ENCODE measurements around the gene ORM1. TPM values are rescaled to one million over a fixed set of nuclear protein-coding genes. Genes with fewer than 3 reads are reported as not detected.

ORM1 gene
- total and polyA plus RNA-seq, 2 donors (not counting 3 experiments of a cell fraction or from before 2014, with no cell fraction given) = not detected

GRCh38 chr9:114374936-114375335, 52.0 kb downstream of the ORM1 start:
- no peak for TF ChIP-seq POLR2A (IDR thresholded peaks at IDR 0.05; ENCODE audit: low read depth, low read length)
- no peak for TF ChIP-seq EZH2 (IDR thresholded peaks at IDR 0.05; ENCODE audit: borderline replicate concordance, low read depth, low read length, severe bottlenecking)
- Histone ChIP-seq H3K4me1 (ENCODE audit: control insufficient read depth, extremely low read depth, insufficient read depth, low read length) (peaks cover 18% of the 10 kb centered on the region), H3K9me3 (replicated peaks; ENCODE audit: control insufficient read depth, insufficient read depth, low read length) (no peaks in the 10 kb centered on the region), H3K9me1 (replicated peaks; ENCODE audit: control insufficient read depth, extremely low read depth, insufficient read depth, low read length) (no peaks in the 10 kb centered on the region), H3K9ac (replicated peaks; ENCODE audit: extremely low read depth, insufficient read depth, low read length) (no peak overlapping the region), H4K20me1 (replicated peaks; ENCODE audit: control insufficient read depth, extremely low read depth, insufficient read depth, low read length) (no peaks in the 10 kb centered on the region), H2AFZ (ENCODE audit: low read depth, low read length) (no peak overlapping the region), H3K27me3 (ENCODE audit: control insufficient read depth in 2 of 2, insufficient read depth in 2 of 2, low read length in 2 of 2) (no peaks in the 10 kb centered on the region), H3K36me3 (ENCODE audit: control insufficient read depth in 2 of 2, extremely low read depth in 1 of 2, insufficient read depth in 2 of 2, low read length in 2 of 2) (peaks cover 0 to 17% of the 10 kb centered on the region in 2 experiments), H3K27ac (ENCODE audit: insufficient read depth, low read depth, low read length) (no peak overlapping the region), H3K4me2 (ENCODE audit: insufficient read depth, low read length) (no peak overlapping the region), H3K4me3 (replicated peaks in 1 of 3; ENCODE audit: insufficient read depth in 1 of 3, low read depth in 1 of 3, low read length in 3 of 3) (no peak overlapping the region), H3K79me2 (ENCODE audit: control insufficient read depth, insufficient read depth, low read length) (no peaks in the 10 kb centered on the region)
- BruUV-seq (replicated peaks) = no TSS peak
- ChIA-PET CTCF (no interaction called here), POLR2A (no interaction called here)
- intact Hi-C loops (cut with micrococcal nuclease) (no loop called here), dilution Hi-C loops (cut with MboI; ENCODE audit: extremely low pct_ligation_motif_present, low sequenced_read_pairs) (no loop called here)
- DNase-seq (ENCODE audit: low read depth, low spot score) (no peak), FAIRE-seq (no peak)

GRCh38 chr9:114375386-114376175, 52.7 kb downstream of the ORM1 start:
- H3K36me3 ChIP-seq (ENCODE audit: control insufficient read depth in 2 of 2, extremely low read depth in 1 of 2, insufficient read depth in 2 of 2, low read length in 2 of 2) = peaks cover 0 to 17% of the 10 kb centered on the region in 2 experiments
- no peak overlapping the region for H3K9ac ChIP-seq (replicated peaks; ENCODE audit: extremely low read depth, insufficient read depth, low read length)
- no peak overlapping the region for H3K4me2 ChIP-seq (ENCODE audit: insufficient read depth, low read length)
- FAIRE-seq (no peak), DNase-seq (ENCODE audit: low read depth, low spot score) (no peak)
- peaks cover 18% of the 10 kb centered on the region for H3K4me1 ChIP-seq (ENCODE audit: control insufficient read depth, extremely low read depth, insufficient read depth, low read length)
- no peaks in the 10 kb centered on the region for H3K79me2 ChIP-seq (ENCODE audit: control insufficient read depth, insufficient read depth, low read length)
- dilution Hi-C loops (cut with MboI; ENCODE audit: extremely low pct_ligation_motif_present, low sequenced_read_pairs) (no loop called here), intact Hi-C loops (cut with micrococcal nuclease) (no loop called here)
- H4K20me1 ChIP-seq (replicated peaks; ENCODE audit: control insufficient read depth, extremely low read depth, insufficient read depth, low read length) = no peaks in the 10 kb centered on the region
- H3K27ac ChIP-seq (ENCODE audit: insufficient read depth, low read depth, low read length) = no peak overlapping the region
- no peaks in the 10 kb centered on the region for H3K9me1 ChIP-seq (replicated peaks; ENCODE audit: control insufficient read depth, extremely low read depth, insufficient read depth, low read length)
- TF ChIP-seq MYC (IDR thresholded peaks at IDR 0.05; ENCODE audit: low read depth, low read length) = no peak
- TF ChIP-seq CTCF (IDR thresholded peaks at IDR 0.05; ENCODE audit: extremely low read depth in 1 of 2, insufficient read depth in 1 of 2, low read depth in 1 of 2, low read length in 2 of 2) = no peak
- no peak for TF ChIP-seq FOS (IDR thresholded peaks at IDR 0.05; ENCODE audit: borderline replicate concordance, insufficient read depth, low read length)
- TF ChIP-seq EZH2 (IDR thresholded peaks at IDR 0.05; ENCODE audit: borderline replicate concordance, low read depth, low read length, severe bottlenecking) = no peak
- no peak for TF ChIP-seq GATA2 (IDR thresholded peaks at IDR 0.05; ENCODE audit: insufficient read depth, insufficient read length, low read depth, low read length)
- no peak for TF ChIP-seq POLR2AphosphoS5 (IDR thresholded peaks at IDR 0.05; ENCODE audit: insufficient read depth, low read depth, low read length)
- no peak for TF ChIP-seq POLR2A (IDR thresholded peaks at IDR 0.05; ENCODE audit: low read depth, low read length)
- TF ChIP-seq JUN (IDR thresholded peaks at IDR 0.05; ENCODE audit: borderline replicate concordance, insufficient read depth, insufficient read length, low read depth) = no peak
- TF ChIP-seq MAX (IDR thresholded peaks at IDR 0.05; ENCODE audit: insufficient read depth, insufficient read length) = no peak
- ChIA-PET POLR2A (no interaction called here), CTCF (interaction anchor here (1.1 kb wide), 1 partner anchor 18 kb away, joined by 3 read pairs; no protein-coding TSS in a partner anchor)
- no peak overlapping the region for H2AFZ ChIP-seq (ENCODE audit: low read depth, low read length)
- BruUV-seq (replicated peaks) = no TSS peak
- no peaks in the 10 kb centered on the region for H3K27me3 ChIP-seq (ENCODE audit: control insufficient read depth in 2 of 2, insufficient read depth in 2 of 2, low read length in 2 of 2)
- no peak overlapping the region for H3K4me3 ChIP-seq (replicated peaks in 1 of 3; ENCODE audit: insufficient read depth in 1 of 3, low read depth in 1 of 3, low read length in 3 of 3)
- no peaks in the 10 kb centered on the region for H3K9me3 ChIP-seq (replicated peaks; ENCODE audit: control insufficient read depth, insufficient read depth, low read length)
